ENCODE measurements around the gene SEMA4G. TPM values are rescaled to one million over a fixed set of nuclear protein-coding genes. Genes with fewer than 3 reads are reported as not detected.

Gene SEMA4G
- total RNA-seq, 1 experiment from 2014 or later = 29.4 TPM

DNA sequence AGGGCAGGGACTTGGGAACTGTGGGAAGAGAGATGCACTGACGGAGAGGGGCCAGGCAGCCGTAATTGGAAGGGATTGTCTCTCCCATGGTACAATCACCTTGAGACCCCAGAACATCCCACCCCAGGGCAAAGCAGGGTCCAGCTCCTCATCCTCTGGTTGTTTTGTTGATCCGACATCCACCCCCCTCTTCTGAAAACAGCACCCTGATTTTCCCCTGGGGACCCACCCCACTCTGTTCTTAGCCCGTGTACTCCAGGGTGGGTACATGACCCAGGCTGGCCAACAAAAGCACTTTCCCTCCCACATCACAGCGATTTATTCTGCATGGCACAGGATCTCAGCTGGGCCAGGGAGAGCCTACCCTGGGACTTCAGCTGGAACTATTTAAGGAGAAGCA, 47.5 kb downstream of the SEMA4G start:
- peaks cover 21 to 49% of the 10 kb centered on the region in 2 experiments for H3K4me1 ChIP-seq (ENCODE audit: control insufficient read depth in 1 of 2, insufficient read depth in 2 of 2, low read length in 2 of 2)
- ChIA-PET POLR2A (no interaction called here), RAD21 (ENCODE audit: low non-redundant PET in 1 of 2, low total read pairs in 2 of 2, uncharacterized antibody in 2 of 2, unreplicated experiment in 2 of 2) (no interaction called here), CTCF (interaction anchor here (0.9 to 5.0 kb wide), 8 partner anchors 14 to 197 kb away, joined by 3 to 98 read pairs (median 11); partner anchors contain the start of genes LZTS2, PDZD7 and SFXN3)
- no peaks in the 10 kb centered on the region for H4K20me1 ChIP-seq (ENCODE audit: insufficient read depth)
- H3K4me3 ChIP-seq (replicated peaks in 1 of 2; ENCODE audit: low read depth in 1 of 2, low read length in 2 of 2) = no peak overlapping the region
- TF ChIP-seq POLR2AphosphoS5 (IDR thresholded peaks at IDR 0.05; ENCODE audit: low read depth, low read length) (no peak), JUND (IDR thresholded peaks at IDR 0.05) (no peak), EZH2phosphoT487 (IDR thresholded peaks at IDR 0.05; ENCODE audit: borderline replicate concordance) (no peak), ELF1 (IDR thresholded peaks at IDR 0.05; ENCODE audit: borderline replicate concordance, low read depth) (no peak), EGR1 (IDR thresholded peaks at IDR 0.05; ENCODE audit: low read depth) (no peak), REST (IDR thresholded peaks at IDR 0.05; ENCODE audit: low read depth) (no peak), SIN3A (IDR thresholded peaks at IDR 0.05; ENCODE audit: low read depth) (no peak), ZBTB33 (IDR thresholded peaks at IDR 0.05; ENCODE audit: extremely low read depth, insufficient replicate concordance, low read length) (no peak), POLR2A (IDR thresholded peaks at IDR 0.05; ENCODE audit: borderline replicate concordance, extremely low read depth, insufficient read depth, insufficient read length) (no peak), CBX3 (IDR thresholded peaks at IDR 0.05; ENCODE audit: low read depth) (no peak), SP1 (IDR thresholded peaks at IDR 0.05; ENCODE audit: low read depth) (no peak), EZH2 (IDR thresholded peaks at IDR 0.05) (no peak), FOSL1 (IDR thresholded peaks at IDR 0.05; ENCODE audit: low read depth) (no peak), YY1 (IDR thresholded peaks at IDR 0.05; ENCODE audit: extremely low read depth, insufficient replicate concordance, low read depth, low read length) (no peak), ZNF274 (IDR thresholded peaks at IDR 0.05; ENCODE audit: low read depth, low read length) (no peak), SRF (IDR thresholded peaks at IDR 0.05; ENCODE audit: low read depth) (no peak), CEBPB (IDR thresholded peaks at IDR 0.05; ENCODE audit: low read depth) (no peak)
- TF ChIP-seq, protein P1, sequence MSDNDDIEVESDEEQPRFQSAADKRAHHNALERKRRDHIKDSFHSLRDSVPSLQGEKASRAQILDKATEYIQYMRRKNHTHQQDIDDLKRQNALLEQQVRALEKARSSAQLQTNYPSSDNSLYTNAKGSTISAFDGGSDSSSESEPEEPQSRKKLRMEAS (IDR thresholded peaks at IDR 0.05) = no peak
- TF ChIP-seq, protein P2, sequence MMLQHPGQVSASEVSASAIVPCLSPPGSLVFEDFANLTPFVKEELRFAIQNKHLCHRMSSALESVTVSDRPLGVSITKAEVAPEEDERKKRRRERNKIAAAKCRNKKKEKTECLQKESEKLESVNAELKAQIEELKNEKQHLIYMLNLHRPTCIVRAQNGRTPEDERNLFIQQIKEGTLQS (IDR thresholded peaks at IDR 0.05) = no peak
- TF ChIP-seq, protein P3, sequence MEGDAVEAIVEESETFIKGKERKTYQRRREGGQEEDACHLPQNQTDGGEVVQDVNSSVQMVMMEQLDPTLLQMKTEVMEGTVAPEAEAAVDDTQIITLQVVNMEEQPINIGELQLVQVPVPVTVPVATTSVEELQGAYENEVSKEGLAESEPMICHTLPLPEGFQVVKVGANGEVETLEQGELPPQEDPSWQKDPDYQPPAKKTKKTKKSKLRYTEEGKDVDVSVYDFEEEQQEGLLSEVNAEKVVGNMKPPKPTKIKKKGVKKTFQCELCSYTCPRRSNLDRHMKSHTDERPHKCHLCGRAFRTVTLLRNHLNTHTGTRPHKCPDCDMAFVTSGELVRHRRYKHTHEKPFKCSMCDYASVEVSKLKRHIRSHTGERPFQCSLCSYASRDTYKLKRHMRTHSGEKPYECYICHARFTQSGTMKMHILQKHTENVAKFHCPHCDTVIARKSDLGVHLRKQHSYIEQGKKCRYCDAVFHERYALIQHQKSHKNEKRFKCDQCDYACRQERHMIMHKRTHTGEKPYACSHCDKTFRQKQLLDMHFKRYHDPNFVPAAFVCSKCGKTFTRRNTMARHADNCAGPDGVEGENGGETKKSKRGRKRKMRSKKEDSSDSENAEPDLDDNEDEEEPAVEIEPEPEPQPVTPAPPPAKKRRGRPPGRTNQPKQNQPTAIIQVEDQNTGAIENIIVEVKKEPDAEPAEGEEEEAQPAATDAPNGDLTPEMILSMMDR (IDR thresholded peaks at IDR 0.05 in 2 of 3, conservative IDR thresholded peaks at IDR 0.05 in 1 of 3; ENCODE audit: borderline replicate concordance in 1 of 3, insufficient read depth in 1 of 3, low read depth in 2 of 3, low read length in 2 of 3) = no peak
- no peaks in the 10 kb centered on the region for H3K9me2 ChIP-seq (ENCODE audit: insufficient read depth)
- H3K9me3 ChIP-seq (ENCODE audit: control insufficient read depth in 1 of 2, insufficient read depth in 1 of 2, low read depth in 1 of 2, low read length in 2 of 2) = no peaks in the 10 kb centered on the region
- ATAC-seq (no peak), DNase-seq (ENCODE audit: low read depth, low spot score) (no peak)
- no peaks in the 10 kb centered on the region for H3K36me3 ChIP-seq (ENCODE audit: control insufficient read depth in 1 of 2, insufficient read depth in 2 of 2, low read length in 2 of 2)
- H3K27me3 ChIP-seq (ENCODE audit: insufficient read depth, low read length) = no peaks in the 10 kb centered on the region
- intact Hi-C loops (cut with micrococcal nuclease) = loop anchor here (10.0 kb wide), 2 partner anchors 272 to 672 kb away; partner anchors contain the start of genes PAX2 and SCD
- H3K79me2 ChIP-seq (ENCODE audit: insufficient read depth, low read length) = no peaks in the 10 kb centered on the region
- no peak overlapping the region for H3K27ac ChIP-seq (ENCODE audit: low read depth, low read length)
- H3K4me2 ChIP-seq (ENCODE audit: low read length) = no peak overlapping the region
- no TSS peak for BruUV-seq (replicated peaks)
- H2AFZ ChIP-seq (ENCODE audit: low read depth, low read length, poor library complexity, severe bottlenecking) = no peak overlapping the region
- H3K9ac ChIP-seq (ENCODE audit: low read length) = no peak overlapping the region

Measured in HCT116 (cell line).